Right renal pelvis (tissue), 4 donors: ENCODE data around the gene PDGFB. TPM values are rescaled to one million over a fixed set of nuclear protein-coding genes. Genes with fewer than 3 reads are reported as not detected.

Experiments
- DNase-seq, 4 donors: peaks; one replicate each; pipeline ENCODE4 v3.0.0-alpha.2; 2013; ENCODE audit warnings: low read depth in 4 of 4, low spot score in 3 of 4, missing footprints in 1 of 4
- polyA plus RNA-seq, 4 donors: library from polyadenylated mRNA; unstranded; fragments of 120-200 nt; gene quantifications; one replicate each; pipeline ENCODE4 v1.2.1, GENCODE V29; 2013; ENCODE audit not compliant: insufficient read length in 4 of 4

PDGFB gene
- polyA plus RNA-seq, 4 donors = 14.8 to 18.7 (median 16.5) TPM

DNA sequence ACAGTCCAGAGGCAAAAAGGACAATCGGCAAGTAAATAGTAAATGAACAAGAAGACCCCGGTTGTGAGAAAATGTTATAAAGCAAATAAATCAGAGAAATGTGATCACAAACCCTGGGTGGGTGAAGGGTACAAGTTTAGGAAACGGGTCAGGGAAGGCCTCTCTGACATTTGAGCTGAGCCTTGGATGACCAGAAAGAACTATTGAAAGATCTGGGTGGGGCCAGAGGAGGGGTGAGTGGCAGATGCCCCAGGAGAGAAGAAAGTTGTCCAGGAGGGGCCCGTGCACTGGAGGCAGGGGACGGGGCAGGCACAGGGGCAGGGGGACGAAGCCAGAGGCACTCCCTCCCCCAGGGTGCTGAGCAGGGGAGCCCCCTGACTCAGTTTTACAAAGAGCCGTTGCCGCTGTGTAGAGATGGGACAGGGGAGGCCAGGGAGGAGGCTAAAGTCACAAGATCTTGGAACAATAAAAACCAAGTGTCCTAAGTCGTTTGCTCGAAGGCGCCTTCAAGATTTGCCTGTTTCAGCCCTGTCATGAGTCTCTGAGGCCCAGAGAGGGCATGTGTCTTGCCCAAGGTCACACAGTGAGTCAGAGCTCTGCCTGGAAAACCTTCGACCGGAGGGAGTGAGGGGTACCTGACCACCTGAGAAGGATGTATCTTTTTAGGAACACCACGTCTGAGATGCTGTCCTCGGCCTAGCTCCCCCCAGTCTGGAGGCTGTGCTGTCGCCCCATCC, 10.8 kb upstream of the PDGFB start:
- no peak for DNase-seq

DNA sequence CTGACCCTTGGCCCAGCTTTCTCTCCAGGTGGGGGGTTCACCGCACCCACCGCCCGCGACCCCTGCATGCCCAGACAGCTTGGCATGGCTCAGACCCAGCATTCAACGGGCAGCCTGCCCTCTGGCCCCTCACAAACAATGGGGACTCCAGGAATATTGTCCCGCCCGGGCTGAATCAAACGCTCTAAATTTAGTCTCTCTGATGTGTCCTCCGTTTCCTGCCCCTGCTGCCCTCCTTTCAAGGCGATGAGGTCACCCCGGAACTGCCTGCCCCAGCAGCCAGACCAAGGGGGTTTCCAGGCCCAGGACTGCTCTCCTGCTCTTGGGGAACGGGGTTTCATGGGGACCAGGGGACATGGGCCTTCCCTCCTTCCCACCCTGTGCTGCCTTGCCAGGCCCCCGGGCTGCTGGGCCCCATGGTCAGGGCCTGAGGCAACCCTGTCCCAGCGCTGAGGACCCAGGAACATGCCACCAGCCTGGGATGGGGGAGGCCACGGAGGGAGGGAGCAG, 10.1 kb upstream of the PDGFB start:
- no peak for DNase-seq

DNA sequence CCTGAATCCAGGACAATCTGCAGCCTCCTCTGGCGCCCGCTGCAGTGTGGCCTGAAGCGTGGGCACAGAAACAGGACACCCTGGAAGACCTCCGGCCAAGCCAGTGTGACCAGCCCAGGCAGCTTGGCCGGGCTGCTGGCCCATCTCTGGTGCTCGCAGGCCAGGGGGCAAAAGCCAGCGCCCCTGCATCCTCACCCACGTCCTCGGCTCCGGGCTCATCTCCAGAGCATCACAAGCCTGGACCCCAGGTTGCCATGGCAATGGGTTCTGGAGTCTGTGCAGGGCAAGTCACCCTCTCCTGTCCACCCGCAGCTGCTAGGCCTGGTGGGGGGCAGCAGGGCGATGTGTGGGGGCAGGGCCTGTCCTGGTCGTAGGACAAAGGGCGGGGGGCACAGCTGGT, 9.3 kb upstream of the PDGFB start:
- no peak for DNase-seq

DNA sequence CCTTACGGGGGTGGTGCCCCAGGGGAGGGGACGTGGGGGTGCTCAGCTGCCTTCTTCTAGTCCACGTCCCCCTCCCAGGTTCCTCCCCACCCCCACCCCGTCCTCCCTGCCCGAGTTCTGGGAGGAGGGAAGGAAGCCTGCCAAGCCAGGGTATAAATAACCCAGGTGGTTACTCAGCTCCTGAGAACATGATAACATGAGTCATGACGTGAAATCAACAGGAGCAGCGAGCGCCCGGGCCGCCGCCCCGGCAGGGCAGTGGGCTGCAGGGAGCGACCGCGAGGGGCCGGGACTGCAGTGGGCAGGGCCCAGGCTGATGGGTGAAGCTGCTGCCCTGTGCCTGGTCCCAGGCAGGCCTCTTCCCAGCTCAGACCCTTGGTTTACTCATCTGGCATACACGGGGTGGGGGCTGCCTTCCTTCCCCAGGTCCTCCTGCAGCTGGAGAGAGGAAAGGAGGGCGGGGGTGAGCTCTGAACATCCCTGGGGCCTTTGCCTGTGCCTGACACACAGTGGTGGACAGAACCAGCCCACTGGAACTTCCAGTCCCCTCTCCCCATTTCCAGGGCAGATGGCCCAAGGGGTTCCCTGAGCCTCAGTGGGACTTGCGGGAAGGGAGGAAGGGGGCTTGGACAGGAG, 8.8 kb upstream of the PDGFB start:
- no peak for DNase-seq

DNA sequence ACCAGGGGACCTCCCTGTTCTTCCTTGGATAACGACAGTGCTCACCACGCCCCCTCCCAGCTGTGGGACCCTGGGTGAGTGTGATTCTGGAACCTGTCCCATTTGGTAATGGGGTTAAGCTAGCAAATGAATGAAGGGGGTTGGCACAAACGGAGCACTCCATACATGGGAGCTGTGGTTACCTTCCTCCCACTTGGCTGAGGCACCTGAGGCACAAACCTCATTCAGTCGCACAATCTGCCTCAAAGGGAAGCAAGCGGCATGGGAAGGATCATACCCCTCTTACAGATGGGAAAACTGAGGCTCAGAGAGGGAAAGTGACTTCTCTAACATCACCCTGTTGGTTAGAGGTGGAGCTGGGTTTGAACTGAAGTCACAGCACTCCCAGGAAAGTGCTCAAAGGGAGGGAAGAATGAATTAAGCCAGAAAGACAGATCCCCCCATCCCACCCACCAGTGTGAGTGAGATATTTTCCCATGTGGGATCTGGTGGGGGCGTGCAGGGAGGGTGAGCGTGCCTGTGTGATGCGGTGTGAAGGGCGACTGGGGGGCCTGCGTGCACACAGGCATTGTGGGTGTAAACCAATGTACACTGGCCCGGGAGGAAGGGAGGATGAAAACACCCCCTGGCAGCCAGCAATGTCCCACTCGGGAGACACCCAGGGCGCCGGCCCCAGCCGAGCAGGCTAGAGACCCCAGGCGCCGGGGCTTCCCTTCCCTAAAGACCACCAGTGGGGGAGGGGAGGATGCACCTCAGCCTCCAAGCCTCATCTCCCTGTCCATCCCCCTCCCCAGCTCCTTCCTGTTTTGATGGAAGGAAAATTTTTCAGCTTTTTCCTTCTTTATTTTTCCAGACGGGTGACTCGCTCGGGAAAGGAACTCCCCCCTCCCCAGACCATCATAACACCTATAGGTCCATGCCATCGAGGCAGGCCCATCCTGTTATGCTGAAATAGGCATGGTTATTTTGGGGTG, 8.0 kb upstream of the PDGFB start:
- DNase-seq = no peak

DNA sequence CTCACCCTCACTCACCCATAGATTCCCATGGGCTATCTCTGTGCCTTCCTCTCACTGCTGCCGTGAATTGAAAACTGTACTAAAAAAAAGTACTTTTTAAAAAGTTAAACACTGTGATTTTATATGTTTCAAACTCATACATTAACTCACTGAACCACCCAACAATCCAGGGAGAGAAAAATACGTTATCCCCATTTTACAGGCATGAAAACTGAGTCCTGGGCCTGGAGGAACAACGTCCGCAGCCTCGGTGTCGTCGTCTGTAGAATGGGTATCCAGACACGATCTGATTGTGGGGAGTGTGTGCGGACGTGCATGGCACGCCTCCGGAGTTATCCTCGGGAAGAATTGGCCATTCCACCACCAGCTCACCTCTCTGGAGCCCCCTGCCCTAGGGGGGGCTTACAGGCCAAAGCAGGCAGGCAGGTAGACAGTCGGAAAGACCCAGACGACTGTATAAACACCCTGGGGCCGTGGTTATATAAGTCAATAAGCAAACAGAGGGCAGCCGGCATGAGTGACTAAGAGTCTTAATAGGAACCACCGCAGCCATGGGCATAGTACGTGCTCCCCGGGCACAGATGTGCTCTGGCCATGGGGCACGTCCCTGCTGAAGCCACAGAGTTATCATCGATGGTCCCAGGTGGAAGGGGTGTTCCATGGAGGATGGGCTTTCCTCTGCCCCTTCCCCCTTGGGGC, 7.1 kb upstream of the PDGFB start:
- DNase-seq = no peak

DNA sequence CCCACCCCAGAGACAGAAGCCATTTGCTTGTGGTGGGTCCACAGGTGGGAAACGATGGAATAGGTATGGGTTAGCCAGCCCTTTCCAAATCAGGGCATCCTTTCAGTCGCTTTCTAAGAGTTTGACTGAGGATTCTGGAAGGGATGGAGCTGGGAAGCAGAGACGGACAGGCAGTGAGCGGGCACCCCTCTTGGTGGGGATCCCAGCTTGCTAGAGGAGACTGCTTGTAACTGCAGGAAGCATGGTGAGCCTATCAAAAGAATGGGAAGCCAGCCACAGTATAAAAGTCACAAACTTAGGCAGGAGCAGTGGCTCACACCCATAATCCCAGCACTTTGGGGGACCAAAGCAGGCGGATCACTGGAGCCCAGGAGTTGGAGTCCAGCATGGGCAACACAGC, 6.1 kb upstream of the PDGFB start:
- no peak for DNase-seq

DNA sequence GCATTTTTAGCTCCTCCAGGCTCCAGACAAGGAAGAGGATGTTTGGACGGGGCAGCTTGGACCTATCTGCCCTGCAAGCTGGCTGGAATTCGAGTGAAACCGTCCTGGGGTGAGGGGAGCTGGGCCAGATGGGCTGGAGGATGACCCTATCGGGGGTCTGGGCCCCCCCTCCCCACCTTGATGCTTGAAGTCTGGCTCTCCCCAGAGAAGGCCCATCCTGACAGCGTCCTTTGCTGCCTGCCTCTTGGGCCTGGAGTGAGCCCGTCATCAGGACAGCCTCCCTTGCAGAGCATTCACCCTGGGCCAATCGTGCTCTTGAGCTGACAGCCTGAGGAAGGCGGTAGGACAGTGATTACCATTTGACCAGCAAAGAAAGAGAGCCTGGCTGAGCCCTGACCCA, 5.3 kb upstream of the PDGFB start:
- DNase-seq = no peak

DNA sequence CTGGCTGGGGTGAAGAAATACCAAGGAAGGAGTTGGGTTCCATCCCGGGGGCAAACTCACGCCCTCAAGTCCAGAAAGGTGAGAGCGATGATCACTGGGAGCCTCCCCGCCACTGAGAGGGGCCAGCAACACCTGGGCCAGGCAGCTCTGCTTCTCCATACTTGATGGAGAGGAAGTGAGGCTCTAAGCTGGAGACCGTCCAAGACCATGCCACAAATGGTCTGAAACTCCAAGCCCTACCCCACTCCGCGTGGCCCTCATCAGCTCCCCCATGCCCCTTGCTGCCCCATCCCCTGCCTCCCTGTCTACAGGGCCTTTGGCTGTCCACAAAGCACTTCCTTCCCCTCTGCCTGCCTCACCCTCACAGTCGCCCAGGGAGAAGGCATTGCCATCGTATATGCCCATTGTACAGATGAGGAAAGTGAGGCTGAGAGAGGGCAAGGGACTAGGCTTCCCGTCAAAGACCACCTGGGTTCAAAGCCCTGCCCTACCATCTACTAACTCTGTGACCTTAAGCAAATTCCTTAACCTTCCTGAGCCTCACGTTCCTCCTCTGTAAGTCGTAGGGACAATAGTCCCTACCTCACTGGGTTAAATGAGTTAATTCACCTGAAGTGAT, 4.4 kb upstream of the PDGFB start:
- DNase-seq = no peak

DNA sequence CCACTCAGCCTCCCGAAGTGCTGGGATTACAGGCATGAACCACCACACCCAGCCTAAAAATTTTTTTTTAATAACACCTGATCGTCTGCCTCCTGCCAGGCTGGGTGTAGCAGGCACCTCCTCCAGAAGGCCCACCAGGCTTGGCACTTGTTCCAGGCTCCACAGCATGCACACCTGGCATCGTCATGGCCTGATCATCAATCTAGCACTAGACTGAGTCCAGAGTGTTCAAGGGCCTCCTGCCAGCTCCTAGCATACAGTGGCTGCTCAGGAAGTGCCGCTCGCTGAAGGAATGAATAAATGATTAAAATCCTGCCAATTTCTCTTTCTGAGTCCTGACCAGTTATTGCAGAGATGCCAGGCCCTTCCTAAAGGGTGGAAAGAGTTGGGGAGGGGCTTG, 3.5 kb upstream of the PDGFB start:
- DNase-seq = no peak

DNA sequence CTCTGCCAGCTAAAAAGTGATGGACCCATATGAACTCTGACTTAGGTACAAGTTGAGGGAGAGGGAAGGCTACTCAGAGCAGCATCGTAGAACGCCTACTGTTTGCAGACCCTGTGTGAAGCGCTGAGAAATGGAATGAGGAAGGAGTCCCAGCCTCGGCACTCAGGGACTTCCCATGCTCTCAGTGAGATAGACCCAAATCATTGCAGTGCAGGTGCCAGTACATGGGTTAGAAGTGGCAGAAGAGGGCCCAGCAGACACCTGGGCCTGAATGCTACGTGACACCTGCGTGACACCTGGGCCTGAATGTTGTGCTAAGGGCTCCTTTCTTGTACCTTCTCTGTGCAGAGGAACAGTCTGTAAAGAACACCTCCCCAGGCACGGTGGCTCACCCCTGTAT, 2.6 kb upstream of the PDGFB start:
- no peak for DNase-seq

DNA sequence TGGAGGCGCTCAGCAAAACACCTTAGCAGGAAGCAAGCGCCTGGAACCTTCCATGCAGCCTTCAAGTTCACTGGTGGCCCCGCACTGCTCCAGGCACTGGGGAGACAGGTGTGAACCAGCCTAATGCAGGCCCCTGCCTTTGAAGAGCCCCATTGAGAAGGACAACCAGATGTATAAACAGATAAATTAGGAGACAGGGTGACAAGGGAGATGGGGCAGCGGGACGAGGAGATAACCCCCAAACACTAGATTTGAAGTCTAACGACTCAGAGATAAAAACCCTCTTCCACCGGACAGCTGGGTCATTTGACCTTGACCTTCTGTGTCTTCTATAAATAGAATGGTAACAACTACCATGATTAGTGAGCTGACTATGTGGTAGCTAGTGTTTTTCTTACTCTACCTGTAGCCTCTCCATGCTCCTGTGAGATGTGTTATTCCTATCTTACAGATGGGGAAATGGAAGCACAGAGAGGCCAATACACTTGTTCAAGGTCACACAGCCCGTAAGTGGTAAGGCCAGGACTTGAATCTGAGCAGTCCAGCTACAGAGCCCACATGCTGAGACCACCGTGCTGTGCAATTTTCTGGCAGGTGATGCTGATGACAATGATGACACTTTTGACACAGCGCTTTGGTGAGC, 2.0 kb upstream of the PDGFB start:
- no peak for DNase-seq

DNA sequence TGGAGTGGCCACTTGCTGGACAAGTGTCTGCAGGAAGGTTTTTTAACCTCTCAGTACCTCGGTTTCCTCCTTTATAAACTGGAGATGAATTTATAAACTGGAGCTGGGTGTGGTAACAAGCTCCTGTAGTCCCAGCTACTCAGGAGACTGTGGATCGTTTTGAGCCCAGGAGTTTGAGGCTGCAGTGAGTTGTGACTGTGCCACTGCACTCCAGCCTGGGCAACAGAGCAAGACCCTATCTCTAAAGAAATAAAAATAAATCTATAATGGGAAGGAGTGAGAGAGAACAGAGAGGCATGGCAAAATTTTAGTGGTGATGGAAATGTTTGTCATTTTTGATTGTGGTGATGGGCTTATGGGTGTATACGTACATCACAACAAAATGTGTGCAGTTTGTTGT, 1.4 kb upstream of the PDGFB start:
- DNase-seq = no peak

DNA sequence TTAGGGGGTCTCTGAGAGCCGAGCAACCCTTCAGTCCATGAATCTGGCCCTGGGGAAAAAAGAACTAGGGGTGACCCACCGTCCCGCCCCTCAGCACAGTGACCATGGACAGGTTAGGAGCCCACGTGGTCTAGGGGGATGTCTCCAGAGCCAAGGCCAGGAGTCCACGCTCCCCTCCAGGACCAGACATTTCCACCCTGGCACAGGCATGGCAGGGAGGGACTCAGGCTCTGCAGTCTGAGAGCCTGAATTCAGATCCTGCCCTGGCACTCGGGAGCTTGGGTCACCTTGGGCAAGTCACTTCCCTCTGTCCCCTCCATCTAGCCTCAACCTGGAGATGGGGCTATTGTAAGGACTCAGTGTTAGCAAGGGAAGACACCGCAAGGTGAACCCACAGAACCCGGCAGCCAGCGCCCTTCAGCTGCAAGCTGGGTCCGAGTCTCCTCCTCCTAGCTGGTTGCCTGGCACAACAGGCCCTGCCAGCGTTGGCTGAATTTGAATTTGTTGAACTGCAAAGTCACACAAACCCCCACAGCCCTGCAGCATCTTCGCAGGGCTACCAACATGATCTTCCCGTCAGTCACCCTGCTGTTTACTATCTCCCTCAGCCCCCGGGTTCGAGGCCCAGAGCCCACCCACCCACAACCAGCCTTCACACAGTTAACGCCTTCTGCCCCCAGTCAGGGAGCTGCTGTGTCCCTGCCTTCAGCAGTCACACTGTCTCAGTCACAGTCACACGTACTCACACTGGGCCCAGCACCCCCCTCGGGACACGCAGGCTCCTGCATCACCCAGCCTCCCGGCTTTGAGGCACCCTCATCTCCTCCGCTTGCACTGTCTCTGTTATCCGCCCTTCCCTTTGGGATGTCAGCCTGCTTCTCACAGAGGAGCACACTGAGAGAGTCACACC, 603 bp upstream of the PDGFB start:
- no peak for DNase-seq

DNA sequence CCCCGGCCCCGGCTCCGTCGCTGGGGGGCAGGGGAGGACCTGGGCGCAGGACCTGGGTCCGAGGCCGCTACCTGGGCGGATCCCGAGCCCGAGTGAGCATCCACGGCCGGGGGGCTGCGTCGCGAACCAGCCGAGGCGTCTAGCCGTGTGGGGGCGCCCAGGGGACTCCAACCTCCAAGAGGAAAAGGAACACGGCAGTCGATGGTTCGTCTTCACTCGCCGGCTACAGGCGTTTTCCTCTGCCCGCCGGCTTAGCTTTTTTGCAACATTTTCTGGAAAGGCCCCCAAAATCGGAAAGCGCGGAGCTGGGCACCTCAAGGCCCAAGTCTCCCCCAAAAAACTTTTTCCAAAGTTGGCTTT, 666 bp downstream of the PDGFB start:
- no peak for DNase-seq

DNA sequence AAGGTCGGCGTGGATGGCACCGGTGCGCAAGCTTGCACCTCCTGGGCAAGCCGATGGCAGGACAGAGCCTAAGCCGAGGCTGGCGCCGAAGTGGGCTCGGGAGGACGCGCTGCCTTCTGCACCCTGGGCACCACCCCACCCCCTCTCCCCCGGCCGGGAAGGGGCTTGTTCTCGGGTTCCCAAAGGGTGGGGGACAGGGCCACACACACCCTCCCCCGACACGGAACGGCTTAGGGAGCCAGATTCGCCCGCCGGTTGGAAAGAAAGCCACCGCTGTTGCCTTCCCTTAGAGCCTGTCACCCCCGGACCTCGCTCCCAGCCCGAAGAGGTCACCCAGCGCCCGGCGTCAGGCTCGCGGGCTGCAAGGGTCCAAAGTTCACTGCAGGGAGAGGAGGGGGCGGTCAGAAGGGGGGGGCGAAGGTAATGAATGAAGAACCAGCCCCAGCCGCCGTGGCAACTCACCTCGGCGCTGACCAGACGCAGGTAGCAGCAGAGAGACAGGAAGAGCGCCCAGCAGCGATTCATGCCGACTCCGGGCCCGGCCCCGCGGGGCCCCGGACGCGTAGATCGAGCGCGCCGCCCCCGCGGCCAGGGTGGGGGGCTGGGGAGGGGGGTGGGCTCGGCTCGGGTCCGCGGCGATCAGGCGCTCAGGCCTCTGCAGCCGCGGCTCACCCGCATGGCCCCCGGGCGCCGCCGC, 1.2 kb downstream of the PDGFB start:
- DNase-seq = no peak

DNA sequence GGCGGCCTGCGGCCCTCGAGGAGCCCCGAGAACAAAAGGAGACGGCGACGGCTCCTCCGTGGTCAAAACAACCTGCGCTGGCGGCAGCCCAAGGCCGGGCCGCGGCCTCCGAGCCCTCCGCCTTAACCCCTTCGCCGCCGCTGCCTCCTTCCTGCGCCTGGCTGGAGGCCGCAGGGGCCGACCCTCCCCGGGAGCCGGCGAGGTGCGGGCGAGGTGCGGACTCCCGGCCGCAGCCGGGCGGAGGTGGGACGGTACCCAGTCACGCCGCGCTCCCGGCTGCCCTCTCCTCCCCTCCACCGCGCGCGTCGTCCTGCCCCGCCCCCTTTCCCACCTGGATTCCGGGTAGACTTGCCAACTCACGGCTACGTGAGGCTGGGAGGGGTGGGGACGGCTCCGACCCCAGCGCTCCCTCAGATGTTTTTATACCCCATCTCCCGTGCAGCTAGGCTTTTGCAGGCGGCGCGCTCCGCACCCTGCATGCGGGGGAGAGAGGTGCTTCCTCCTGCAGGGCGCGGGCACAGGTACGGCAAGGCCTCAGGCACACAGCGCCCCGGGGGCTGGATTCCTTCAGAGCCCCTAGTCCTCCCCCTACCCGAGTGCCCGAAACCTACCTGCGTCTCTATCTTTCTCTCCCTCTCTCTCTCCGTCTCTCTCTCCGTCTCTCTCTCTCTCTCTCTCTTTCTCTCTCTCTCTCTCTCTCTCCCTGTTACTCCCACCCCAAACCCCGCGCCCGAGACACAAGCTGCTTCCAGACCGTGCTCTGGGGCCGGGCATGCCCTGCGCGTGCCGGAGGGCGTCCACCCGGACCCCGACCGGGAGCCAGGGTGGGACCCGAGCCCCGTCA, 2.0 kb downstream of the PDGFB start:
- DNase-seq = no peak
